ENCODE data around the gene PLEKHF1. TPM values are rescaled to one million over a fixed set of nuclear protein-coding genes. Genes with fewer than 3 reads are reported as not detected.
A peak's percentile ranks its signal among the peaks of the same experiment; 100 is the strongest.

PLEKHF1 gene
- total and polyA plus RNA-seq, 2 of the 8 experiments (the other 6 are each of a cell fraction or from before 2014, with no cell fraction given), result 11.1 to 18.4 TPM

DNA sequence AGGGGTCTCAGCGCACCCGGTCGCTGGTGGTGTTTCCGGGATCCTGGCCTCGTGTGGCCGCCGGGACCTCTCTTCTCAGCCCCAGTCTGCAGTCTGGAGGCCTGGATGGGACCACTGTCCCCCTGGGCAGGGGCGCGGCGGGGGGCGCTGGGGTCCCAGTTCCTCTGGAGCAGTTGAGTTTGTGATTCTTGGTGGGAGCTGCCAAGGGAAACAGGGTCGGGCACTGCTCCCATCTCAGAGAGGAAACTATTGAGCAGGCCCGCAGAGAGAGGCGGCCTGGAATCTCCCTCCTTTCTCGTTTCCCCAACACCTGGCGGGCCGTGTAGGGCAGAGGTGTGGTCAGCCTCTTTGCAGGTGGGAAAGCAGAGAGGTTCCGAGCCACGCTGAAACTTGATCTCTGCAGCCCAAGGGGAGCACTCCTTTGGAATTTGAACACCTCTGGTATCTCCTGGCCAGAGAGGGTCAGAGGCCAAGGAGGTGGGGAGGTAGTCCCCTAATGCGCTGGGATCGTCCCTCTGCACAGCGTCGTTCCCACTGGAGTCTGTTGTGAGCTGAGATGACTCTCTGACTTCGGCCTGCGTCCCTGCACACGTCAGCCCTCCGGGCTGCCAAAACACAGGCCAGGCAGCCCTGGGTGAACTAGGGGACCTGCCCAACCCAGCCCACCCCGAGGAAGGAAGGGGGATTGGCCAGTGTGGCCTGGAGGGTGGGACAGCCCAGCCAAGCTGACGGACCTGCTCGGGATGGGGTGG, 741 bp downstream of the PLEKHF1 start (continued):
- TF ChIP-seq RXRA (IDR thresholded peaks at IDR 0.05; ENCODE audit: insufficient read depth, low read depth, low read length), result no peak
- TF ChIP-seq, protein P1, sequence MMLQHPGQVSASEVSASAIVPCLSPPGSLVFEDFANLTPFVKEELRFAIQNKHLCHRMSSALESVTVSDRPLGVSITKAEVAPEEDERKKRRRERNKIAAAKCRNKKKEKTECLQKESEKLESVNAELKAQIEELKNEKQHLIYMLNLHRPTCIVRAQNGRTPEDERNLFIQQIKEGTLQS (IDR thresholded peaks at IDR 0.05; ENCODE audit: insufficient read depth, low read depth, low read length), result no peak
- no peak for TF ChIP-seq SP2 (IDR thresholded peaks at IDR 0.05; ENCODE audit: low read length)
- no peak for TF ChIP-seq MAFK (IDR thresholded peaks at IDR 0.05; ENCODE audit: low read depth, low read length)
- no peak for TF ChIP-seq NRF1 (IDR thresholded peaks at IDR 0.05; ENCODE audit: low read depth, low read length)
- TF ChIP-seq TAF7 (optimal IDR thresholded peaks at IDR 0.05; ENCODE audit: borderline replicate concordance, low read depth, low read length), result no peak
- no peak for TF ChIP-seq YY1 (IDR thresholded peaks at IDR 0.05; ENCODE audit: low read depth, low read length)
- no peak for TF ChIP-seq JUN (IDR thresholded peaks at IDR 0.05; ENCODE audit: low read depth, low read length)
- no peak for TF ChIP-seq SP4 (IDR thresholded peaks at IDR 0.05; ENCODE audit: low read length)
- no peak for TF ChIP-seq KDM1A (IDR thresholded peaks at IDR 0.05; ENCODE audit: borderline replicate concordance, low read length)
- TF ChIP-seq SRF (IDR thresholded peaks at IDR 0.05; ENCODE audit: low read depth, low read length), result no peak
- TF ChIP-seq PHF8 (conservative IDR thresholded peaks at IDR 0.05; ENCODE audit: low read depth, low read length), result no peak
- TF ChIP-seq, protein P2, sequence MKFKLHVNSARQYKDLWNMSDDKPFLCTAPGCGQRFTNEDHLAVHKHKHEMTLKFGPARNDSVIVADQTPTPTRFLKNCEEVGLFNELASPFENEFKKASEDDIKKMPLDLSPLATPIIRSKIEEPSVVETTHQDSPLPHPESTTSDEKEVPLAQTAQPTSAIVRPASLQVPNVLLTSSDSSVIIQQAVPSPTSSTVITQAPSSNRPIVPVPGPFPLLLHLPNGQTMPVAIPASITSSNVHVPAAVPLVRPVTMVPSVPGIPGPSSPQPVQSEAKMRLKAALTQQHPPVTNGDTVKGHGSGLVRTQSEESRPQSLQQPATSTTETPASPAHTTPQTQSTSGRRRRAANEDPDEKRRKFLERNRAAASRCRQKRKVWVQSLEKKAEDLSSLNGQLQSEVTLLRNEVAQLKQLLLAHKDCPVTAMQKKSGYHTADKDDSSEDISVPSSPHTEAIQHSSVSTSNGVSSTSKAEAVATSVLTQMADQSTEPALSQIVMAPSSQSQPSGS (IDR thresholded peaks at IDR 0.05; ENCODE audit: low read length), result no peak
- TF ChIP-seq CTBP2 (IDR thresholded peaks at IDR 0.05; ENCODE audit: borderline replicate concordance, insufficient read depth, insufficient read length, low read length), result peak; percentile 36
- no peak for TF ChIP-seq RNF2 (IDR thresholded peaks at IDR 0.05; ENCODE audit: borderline replicate concordance, low read depth, low read length, missing control alignments, poor library complexity, severe bottlenecking)
- no peak for TF ChIP-seq SIX5 (IDR thresholded peaks at IDR 0.05; ENCODE audit: low read depth, low read length)
- TF ChIP-seq GTF2F1 (IDR thresholded peaks at IDR 0.05; ENCODE audit: borderline replicate concordance, low read depth, low read length), result no peak

All from H1 (cell line).